ENCODE measurements around the gene EYA3.

GRCh38 chr1:28070725-28071593, 17.5 kb downstream of the EYA3 start:
- TF ChIP-seq, protein P1, sequence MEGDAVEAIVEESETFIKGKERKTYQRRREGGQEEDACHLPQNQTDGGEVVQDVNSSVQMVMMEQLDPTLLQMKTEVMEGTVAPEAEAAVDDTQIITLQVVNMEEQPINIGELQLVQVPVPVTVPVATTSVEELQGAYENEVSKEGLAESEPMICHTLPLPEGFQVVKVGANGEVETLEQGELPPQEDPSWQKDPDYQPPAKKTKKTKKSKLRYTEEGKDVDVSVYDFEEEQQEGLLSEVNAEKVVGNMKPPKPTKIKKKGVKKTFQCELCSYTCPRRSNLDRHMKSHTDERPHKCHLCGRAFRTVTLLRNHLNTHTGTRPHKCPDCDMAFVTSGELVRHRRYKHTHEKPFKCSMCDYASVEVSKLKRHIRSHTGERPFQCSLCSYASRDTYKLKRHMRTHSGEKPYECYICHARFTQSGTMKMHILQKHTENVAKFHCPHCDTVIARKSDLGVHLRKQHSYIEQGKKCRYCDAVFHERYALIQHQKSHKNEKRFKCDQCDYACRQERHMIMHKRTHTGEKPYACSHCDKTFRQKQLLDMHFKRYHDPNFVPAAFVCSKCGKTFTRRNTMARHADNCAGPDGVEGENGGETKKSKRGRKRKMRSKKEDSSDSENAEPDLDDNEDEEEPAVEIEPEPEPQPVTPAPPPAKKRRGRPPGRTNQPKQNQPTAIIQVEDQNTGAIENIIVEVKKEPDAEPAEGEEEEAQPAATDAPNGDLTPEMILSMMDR (conservative IDR thresholded peaks at IDR 0.05) = no peak
- TF ChIP-seq ZFX (IDR thresholded peaks at IDR 0.05) = no peak
